CD4-positive, alpha-beta T cell treated with Interleukin-12 subunit alpha and Interleukin-12 subunit beta, for 1 hour (primary cell): ENCODE results near the gene ZSWIM5.
"Not testable (repeated sequence)": the region's sequence is repeated elsewhere in the genome, so short reads cannot be mapped to it uniquely, and the experiment has no call there.

ENCODE experiments used
- DNase-seq: peaks from one replicate; pipeline ENCODE4 v3.0.0-alpha.2; 2020

Gene ZSWIM5

DNA sequence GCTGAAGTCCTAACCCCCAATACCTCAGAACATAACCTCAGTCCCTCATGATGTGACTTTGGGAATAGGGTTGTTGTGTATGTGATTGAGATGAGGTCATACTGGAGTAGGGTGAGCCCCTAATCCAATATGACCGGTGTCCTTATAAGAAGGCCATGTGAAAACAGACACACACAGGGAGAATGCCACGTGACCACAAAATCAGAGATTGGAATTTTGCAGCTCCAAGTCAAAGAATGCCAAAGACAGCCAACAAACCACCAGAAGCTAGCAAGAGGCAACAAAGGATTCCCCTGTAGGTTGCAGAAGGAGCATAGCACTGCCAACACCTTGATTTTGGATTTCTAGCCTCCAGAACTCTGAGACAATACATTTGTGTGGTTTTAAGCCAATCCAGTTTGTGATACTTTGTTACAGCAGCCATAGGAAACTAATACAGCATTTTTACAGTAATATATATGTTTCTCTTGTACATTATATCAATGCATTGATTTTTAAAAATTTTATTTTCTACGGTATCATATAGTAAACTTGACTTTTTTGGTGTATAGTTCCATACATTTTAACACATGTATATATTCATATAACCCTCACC lies 5.4 kb downstream of the ZSWIM5 start:
- no peak for DNase-seq

GRCh38 chr1:45200435-45200834 lies 6.0 kb downstream of the ZSWIM5 start:
- no peak for DNase-seq

- DNase-seq, result no peak
Measured at GRCh38 chr1:45198185-45198584, 8.2 kb downstream of the ZSWIM5 start.

GRCh38 chr1:45196863-45197262 lies 9.5 kb downstream of the ZSWIM5 start:
- no peak for DNase-seq

GRCh38 chr1:45191418-45191783 lies 15.0 kb downstream of the ZSWIM5 start:
- DNase-seq, result no peak

- DNase-seq, result no peak
Measured at GRCh38 chr1:45187725-45188124, 18.7 kb downstream of the ZSWIM5 start.

GRCh38 chr1:45179918-45180519 lies 26.4 kb downstream of the ZSWIM5 start:
- not testable (repeated sequence) for DNase-seq

DNA sequence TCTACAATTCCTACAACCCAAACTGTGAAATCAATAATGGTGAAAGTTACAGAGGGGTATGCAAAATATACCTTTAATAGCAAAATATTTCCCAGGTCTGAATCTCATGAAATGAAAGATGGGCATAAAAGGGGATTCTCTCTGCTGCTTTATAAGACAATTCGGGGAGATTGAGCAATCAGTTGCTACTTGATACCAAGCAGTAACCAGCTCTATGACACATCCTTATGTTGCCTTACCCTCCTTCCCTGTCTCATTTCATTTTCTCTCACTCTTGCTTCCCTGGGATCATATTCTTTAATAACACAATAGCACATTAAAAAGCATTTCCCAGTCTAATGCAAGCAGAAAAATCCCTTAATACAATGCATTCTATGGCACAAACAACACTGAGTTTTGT lies 29.0 kb downstream of the ZSWIM5 start:
- DNase-seq, result no peak

- no peak for DNase-seq
Measured at GRCh38 chr1:45172764-45173163, 33.6 kb downstream of the ZSWIM5 start.

GRCh38 chr1:45172005-45172404 lies 34.4 kb downstream of the ZSWIM5 start:
- DNase-seq, result no peak

- DNase-seq, result no peak
Measured at GRCh38 chr1:45171575-45171974, 34.8 kb downstream of the ZSWIM5 start.

DNA sequence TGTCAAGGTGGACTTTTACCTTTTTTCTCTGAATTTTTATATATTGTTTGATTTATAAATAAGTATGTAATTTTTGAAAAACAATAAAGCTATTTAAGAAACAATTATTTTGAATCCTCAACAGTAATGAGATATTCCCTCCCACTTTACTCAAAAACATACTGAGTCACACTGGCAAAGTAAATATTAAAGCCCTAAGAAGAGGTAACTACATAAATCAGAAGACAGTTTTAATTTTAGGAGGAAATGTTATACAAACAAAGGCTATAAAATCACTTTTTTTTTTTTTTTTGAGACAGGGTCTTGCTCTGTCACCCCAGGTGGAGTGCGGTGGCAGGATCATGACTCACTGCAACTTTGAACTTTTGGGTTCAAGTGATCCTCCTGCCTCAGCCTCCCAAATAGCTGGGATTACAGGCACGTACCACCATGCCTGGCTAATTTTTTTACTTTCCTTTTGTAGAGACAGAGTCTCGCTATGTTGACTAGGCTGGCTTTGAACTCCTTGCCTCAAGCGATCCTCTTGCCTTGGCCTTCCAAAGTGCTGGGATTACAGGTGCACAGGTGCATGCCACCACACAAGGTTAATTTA lies 36.2 kb downstream of the ZSWIM5 start:
- DNase-seq, result no peak

DNA sequence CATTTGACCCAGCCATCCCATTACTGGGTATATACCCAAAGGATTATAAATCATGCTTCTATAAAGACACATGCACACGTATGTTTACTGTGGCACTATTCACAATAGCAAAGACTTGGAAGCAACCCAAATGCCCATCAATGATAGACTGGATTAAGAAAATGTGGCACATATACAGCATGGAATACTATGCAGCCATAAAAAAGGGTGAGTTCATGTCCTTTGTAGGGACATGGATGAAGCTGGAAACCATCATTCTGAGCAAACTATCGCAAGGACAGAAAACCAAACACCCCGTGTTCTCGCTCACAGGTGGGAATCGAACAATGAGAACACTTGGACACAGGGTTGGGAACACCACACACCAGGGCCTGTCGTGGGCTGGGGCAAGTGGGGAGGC lies 38.5 kb downstream of the ZSWIM5 start:
- DNase-seq, result not testable (repeated sequence)

- not testable (repeated sequence) for DNase-seq
Measured at GRCh38 chr1:45164307-45164706, 42.1 kb downstream of the ZSWIM5 start.

DNA sequence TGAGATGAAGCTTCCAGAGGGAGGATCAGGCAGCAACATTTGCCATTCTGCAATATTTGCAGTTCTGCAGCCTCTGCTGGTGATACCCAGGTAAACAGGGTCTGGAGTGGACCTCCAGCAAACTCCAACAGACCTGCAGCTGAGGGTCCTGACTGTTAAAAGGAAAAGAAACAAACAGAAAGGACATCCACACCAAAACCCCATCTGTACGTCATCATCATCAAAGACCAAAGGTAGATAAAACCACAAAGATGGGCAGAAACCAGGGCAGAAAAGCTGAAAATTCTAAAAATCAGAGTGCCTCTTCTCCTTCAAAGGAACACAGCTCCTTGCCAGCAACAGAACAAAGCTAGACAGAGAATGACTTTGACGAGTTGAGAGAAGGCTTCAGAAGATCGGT lies 43.3 kb downstream of the ZSWIM5 start:
- not testable (repeated sequence) for DNase-seq

- peak; percentile 14 for DNase-seq
Measured at GRCh38 chr1:45162041-45163035, 44.1 kb downstream of the ZSWIM5 start.

- no peak for DNase-seq
Measured at GRCh38 chr1:45155957-45156356, 50.4 kb downstream of the ZSWIM5 start.

- no peak for DNase-seq
Measured at GRCh38 chr1:45155423-45155822, 51.0 kb downstream of the ZSWIM5 start.

DNA sequence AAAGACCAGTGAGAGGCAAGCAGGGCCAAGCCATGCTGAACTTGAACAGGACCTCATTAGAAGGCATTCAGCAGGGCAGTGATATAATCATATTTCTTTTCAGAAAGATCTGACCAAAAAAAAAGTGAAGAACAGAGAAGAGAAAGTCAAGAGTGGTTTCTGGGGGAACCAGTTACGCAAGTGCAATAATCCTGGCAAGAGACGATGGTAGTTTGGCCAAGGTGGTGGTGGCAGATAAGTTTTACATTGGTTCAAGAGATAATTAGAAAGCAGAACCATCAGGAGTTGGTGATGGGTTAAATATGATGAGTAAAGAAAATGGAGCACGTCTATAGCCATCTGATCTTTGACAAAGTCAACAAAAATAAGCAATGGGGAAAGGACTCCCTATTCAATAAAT lies 54.3 kb downstream of the ZSWIM5 start:
- no peak for DNase-seq

GRCh38 chr1:45148209-45148825 lies 58.1 kb downstream of the ZSWIM5 start:
- DNase-seq, result no peak

- DNase-seq, result no peak
Measured at GRCh38 chr1:45146833-45147232, 59.6 kb downstream of the ZSWIM5 start.

GRCh38 chr1:45141247-45142003 lies 65.0 kb downstream of the ZSWIM5 start:
- DNase-seq, result no peak
